HepG2 (cell line): Measurements from ENCODE around the gene AFAP1L2. TPM values are rescaled to one million over a fixed set of nuclear protein-coding genes. Genes with fewer than 3 reads are reported as not detected.

ENCODE experiments used
- ATAC-seq: fragments of 200-7000 bp; cut with Tn5 transposase; 3 replicates; pipeline ENCODE4 v1.9.1; 2020; ENCODE audit warnings: mild to moderate bottlenecking, moderate library complexity
- BruUV-seq: library from RNA; stranded (reverse); fragments of 400-500 nt; replicated peaks from 2 replicates; lab custom pipeline; 2021; lab: Mats Ljungman, UMichigan
- CTCF ChIA-PET: fragments of 300-600 bp; formaldehyde crosslinking; extraction: SDS; loops from one replicate; lab custom pipeline; 2021; ENCODE audit warnings: low total read pairs, inconsistent platforms, low intra/inter-chr PET ratio; lab: Yijun Ruan, JAX
- POLR2A ChIA-PET: fragments of 350-600 bp; sonication (Branson Sonifier 250); formaldehyde crosslinking; loops from one replicate; lab custom pipeline; 2020; ENCODE audit warnings: antibody characterized with exemption, inconsistent platforms; lab: Yijun Ruan, JAX
- DNase-seq: peaks from one replicate; pipeline ENCODE4 v3.0.0-alpha.2; 2015; ENCODE audit warnings: low spot score
- FAIRE-seq: peaks from 3 replicates; lab custom pipeline; 2011; peaks lifted over from hg19 to GRCh38; lab: Jason Lieb, UNC
- H2AFZ ChIP-seq: one replicate; pipeline ENCODE4 v1.6.1; 2011; ENCODE audit warnings: low read length, inconsistent platforms
- H3K27ac ChIP-seq: fragments of 300-600 bp; 3 replicates; pipeline ENCODE4 v1.8.0; 2011; ENCODE audit warnings: mixed run types, mild to moderate bottlenecking, mixed read lengths, low read length, inconsistent platforms; ENCODE audit not compliant: insufficient read depth; ENCODE audit errors: extremely low read length
- H3K27me3 ChIP-seq, 2 experiments: fragments of 200-600 bp in 1 of 2; 2 replicates in 1 of 2; 3 replicates in 1 of 2; pipeline versions ENCODE4 v1.6.0 to v1.8.0; 2011; ENCODE audit warnings: low read length in 2 of 2, mild to moderate bottlenecking in 2 of 2, moderate library complexity in 2 of 2, inconsistent platforms in 1 of 2; ENCODE audit not compliant: insufficient read depth in 2 of 2, control insufficient read depth in 1 of 2
- H3K36me3 ChIP-seq, 2 experiments: fragments of 200-600 bp in 1 of 2; replicated peaks in 1 of 2; 2 replicates in 1 of 2; 3 replicates in 1 of 2; pipeline versions ENCODE4 v1.5.1 to v1.8.0; 2011; ENCODE audit warnings: low read length in 2 of 2, inconsistent platforms in 1 of 2; ENCODE audit not compliant: insufficient read depth in 2 of 2, control insufficient read depth in 1 of 2
- H3K4me1 ChIP-seq: 2 replicates; pipeline ENCODE4 v1.5.1; 2012; ENCODE audit warnings: low read length, inconsistent platforms; ENCODE audit not compliant: insufficient read depth
- H3K4me2 ChIP-seq: 2 replicates; pipeline ENCODE4 v1.6.0; 2011; ENCODE audit warnings: low read depth, low read length, inconsistent platforms
- H3K4me3 ChIP-seq, 3 experiments: fragments of 200-600 bp in 1 of 3; sonication (generic), shearing (Covaris generic) in 1 of 3; replicated peaks in 1 of 3; 2 replicates each; pipeline ENCODE4 v1.5.1; 2011 to 2016; ENCODE audit warnings: low read length in 3 of 3, inconsistent platforms in 2 of 3, low read depth in 2 of 3, mild to moderate bottlenecking in 2 of 3, control low read depth in 1 of 3, mixed read lengths in 1 of 3; ENCODE audit not compliant: insufficient read depth in 1 of 3
- H3K79me2 ChIP-seq: one replicate; pipeline ENCODE4 v1.6.1; 2011; ENCODE audit warnings: low read length, inconsistent platforms; ENCODE audit not compliant: insufficient read depth
- H3K9ac ChIP-seq: 2 replicates; pipeline ENCODE4 v1.6.0; 2011; ENCODE audit warnings: mild to moderate bottlenecking, low read depth, low read length, inconsistent platforms; ENCODE audit not compliant: insufficient read depth
- H3K9me3 ChIP-seq: 2 replicates; pipeline ENCODE4 v1.5.1; 2012; ENCODE audit warnings: mild to moderate bottlenecking, low read length
- H4K20me1 ChIP-seq: 2 replicates; pipeline ENCODE4 v1.6.0; 2011; ENCODE audit warnings: inconsistent platforms, mild to moderate bottlenecking, low read length, moderate library complexity; ENCODE audit not compliant: insufficient read depth
- EED ChIP-seq: sonication (generic); formaldehyde crosslinking; IDR thresholded peaks from 2 replicates; pipeline ENCODE4 v1.5.0; 2020; ENCODE audit warnings: mild to moderate bottlenecking, missing genetic modification reagents
- FLYWCH1 ChIP-seq: sonication (generic); formaldehyde crosslinking; IDR thresholded peaks from 2 replicates; pipeline ENCODE4 v1.8.1; 2023; ENCODE audit warnings: mild to moderate bottlenecking, missing genetic modification reagents
- FOXJ3 ChIP-seq: sonication (generic); formaldehyde crosslinking; IDR thresholded peaks from 2 replicates; pipeline ENCODE4 v1.4.0; 2020; ENCODE audit warnings: missing genetic modification reagents, mild to moderate bottlenecking, borderline replicate concordance
- HNRNPL ChIP-seq: fragments of 200-400 bp; formaldehyde crosslinking; IDR thresholded peaks from 2 replicates; pipeline ENCODE4 v1.6.1; 2017; ENCODE audit warnings: mild to moderate bottlenecking, low read depth, low read length
- KMT2A ChIP-seq: sonication (generic); formaldehyde crosslinking; IDR thresholded peaks from 2 replicates; pipeline ENCODE4 v1.4.0; 2020; ENCODE audit warnings: missing genetic modification reagents
- MYPOP ChIP-seq: sonication (generic); formaldehyde crosslinking; IDR thresholded peaks from 2 replicates; pipeline ENCODE4 v1.8.1; 2023; ENCODE audit warnings: mild to moderate bottlenecking, moderate library complexity, missing genetic modification reagents
- NCOA1 ChIP-seq: sonication (generic); formaldehyde crosslinking; IDR thresholded peaks from 2 replicates; pipeline ENCODE4 v1.9.0; 2021; ENCODE audit warnings: missing genetic modification reagents
- SIX1 ChIP-seq: sonication (generic); formaldehyde crosslinking; IDR thresholded peaks from 2 replicates; pipeline ENCODE4 v1.4.0; 2020; ENCODE audit warnings: missing genetic modification reagents, borderline replicate concordance
- TFE3 ChIP-seq: IDR thresholded peaks from 2 replicates; pipeline ENCODE4 v1.6.1; 2016
- THAP8 ChIP-seq: sonication (generic); formaldehyde crosslinking; IDR thresholded peaks from 2 replicates; pipeline ENCODE4 v1.5.1; 2020; ENCODE audit warnings: missing genetic modification reagents, mild to moderate bottlenecking, borderline replicate concordance
- ZBTB7B ChIP-seq: sonication (generic); formaldehyde crosslinking; IDR thresholded peaks from 2 replicates; pipeline ENCODE4 v1.4.0; 2020; ENCODE audit warnings: missing genetic modification reagents
- ZNF616 ChIP-seq: sonication (generic); formaldehyde crosslinking; IDR thresholded peaks from 2 replicates; pipeline ENCODE4 v1.5.0; 2020; ENCODE audit warnings: low read depth, mild to moderate bottlenecking, missing genetic modification reagents
- ZNF687 ChIP-seq: sonication (generic); formaldehyde crosslinking; IDR thresholded peaks from 2 replicates; pipeline ENCODE4 v1.5.1; 2020; ENCODE audit warnings: mild to moderate bottlenecking, missing genetic modification reagents, moderate library complexity
- WGBS: methylation state at CpG from one replicate; pipeline ENCODE4 v1.1.6; 2017; ENCODE audit warnings: low lambda C conversion rate; 5-methylcytosine and 5-hydroxymethylcytosine counted together
- in situ Hi-C: cut with HindIII; loops from 2 replicates; pipeline ENCODE4 v1.10.0; 2017; ENCODE audit warnings: low pct_unique_long_range_greater_than_20kb; ENCODE audit not compliant: extremely low pct_ligation_motif_present
- intact Hi-C: fragments of 100-400 bp; cut with micrococcal nuclease; formaldehyde crosslinking; loops from one replicate; pipeline ENCODE4 v1.10.0; 2022; ENCODE audit not compliant: unreplicated experiment
- polyA plus RNA-seq, 8 experiments: library from polyadenylated mRNA; depleted of rRNA in 3 of 8; stranded (reverse) in 7 of 8; unstranded in 1 of 8; fragments of >200 nt; fragmentation: Illumina TruSeq in 4 of 8; extraction: Trizol in 4 of 8; gene quantifications; 2 replicates each; pipeline versions ENCODE4 v1.2.1 to v1.2.3, GENCODE V29; 2011 to 2016; ENCODE audit warnings: low read depth in 4 of 8, missing spikeins in 1 of 8, mixed read lengths in 1 of 8; ENCODE audit not compliant: insufficient read depth in 1 of 8
- total RNA-seq, 5 experiments: library from RNA; depleted of rRNA; stranded (reverse); fragments of >200 nt; fragmentation: Illumina TruSeq; extraction: Trizol; gene quantifications; 2 replicates each; pipeline ENCODE4 v1.2.3, GENCODE V29; 2016; ENCODE audit warnings: low read depth in 1 of 5

AFAP1L2 gene
- total and polyA plus RNA-seq, 2 of the 13 experiments (the other 11 are each of a cell fraction or from before 2014, with no cell fraction given) = not detected

DNA sequence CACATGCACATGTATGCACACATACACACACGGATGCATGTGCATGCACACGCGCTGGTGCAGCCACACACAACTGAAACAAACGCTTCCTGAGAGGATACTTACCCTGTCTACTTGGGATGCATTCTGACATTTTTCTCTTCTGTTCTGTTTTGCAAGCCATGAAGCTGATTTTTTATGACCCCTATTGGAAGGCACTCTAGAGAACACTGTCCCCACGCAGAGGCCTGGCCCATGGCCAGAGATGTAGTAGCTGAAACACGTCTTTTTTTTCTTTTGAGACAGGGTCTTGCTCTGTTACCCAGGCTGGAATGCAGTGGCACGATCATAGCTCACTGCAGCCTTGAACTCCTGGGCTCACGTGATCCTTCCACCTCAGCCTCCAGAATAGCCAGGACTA, 117.4 kb downstream of the AFAP1L2 start (continued):
- TF ChIP-seq MYPOP (no peak), ZBTB7B (CRISPR knock-in tag) (no peak), FOXJ3 (CRISPR knock-in tag) (no peak), HNRNPL (no peak), KMT2A (no peak), SIX1 (CRISPR knock-in tag) (no peak), FLYWCH1 (CRISPR knock-in tag) (no peak), THAP8 (CRISPR knock-in tag) (no peak), NCOA1 (CRISPR knock-in tag) (no peak)

DNA sequence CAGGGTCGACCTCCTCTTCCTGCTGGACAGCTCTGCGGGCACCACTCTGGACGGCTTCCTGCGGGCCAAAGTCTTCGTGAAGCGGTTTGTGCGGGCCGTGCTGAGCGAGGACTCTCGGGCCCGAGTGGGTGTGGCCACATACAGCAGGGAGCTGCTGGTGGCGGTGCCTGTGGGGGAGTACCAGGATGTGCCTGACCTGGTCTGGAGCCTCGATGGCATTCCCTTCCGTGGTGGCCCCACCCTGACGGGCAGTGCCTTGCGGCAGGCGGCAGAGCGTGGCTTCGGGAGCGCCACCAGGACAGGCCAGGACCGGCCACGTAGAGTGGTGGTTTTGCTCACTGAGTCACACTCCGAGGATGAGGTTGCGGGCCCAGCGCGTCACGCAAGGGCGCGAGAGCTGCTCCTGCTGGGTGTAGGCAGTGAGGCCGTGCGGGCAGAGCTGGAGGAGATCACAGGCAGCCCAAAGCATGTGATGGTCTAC, 118.3 kb downstream of the AFAP1L2 start:
- H3K4me3 ChIP-seq = no peak overlapping the region
- CTCF ChIA-PET = no interaction called here
- H4K20me1 ChIP-seq = no peaks in the 10 kb centered on the region
- no peaks in the 10 kb centered on the region for H3K36me3 ChIP-seq
- ATAC-seq (no peak), FAIRE-seq (no peak), DNase-seq (no peak)
- WGBS = 90% methylated on average over 9 of the region's 31 CpGs
- no peaks in the 10 kb centered on the region for H3K9me3 ChIP-seq
- no peak overlapping the region for H2AFZ ChIP-seq
- peaks cover 1 to 37% of the 10 kb centered on the region in 2 experiments; a peak in 4 of 5 replicates for H3K27me3 ChIP-seq
- no peak for TF ChIP-seq TFE3 (CRISPR knock-in tag)
- 0 out of 2 replicates have a peak, but pooled peaks have one; percentile 13 for TF ChIP-seq ZNF687
- peak; percentile 48; the same call in 1 of the 2 replicates for TF ChIP-seq EED
- TF ChIP-seq ZNF616 (CRISPR knock-in tag) = no peak
- in situ Hi-C loops (no loop called here), intact Hi-C loops (no loop called here)
- H3K4me1 ChIP-seq = no peaks in the 10 kb centered on the region
- no peaks in the 10 kb centered on the region for H3K79me2 ChIP-seq
- no TSS peak for BruUV-seq
- H3K4me2 ChIP-seq = no peak overlapping the region
- H3K27ac ChIP-seq = no peak overlapping the region
- no peak overlapping the region for H3K9ac ChIP-seq
- POLR2A ChIA-PET = no interaction called here
